Stimulated activated CD8-positive, alpha-beta memory T cell treated with anti-CD3 and anti-CD28 coated beads, Interleukin-4, amount 100 ng/mL, for 24 hours (primary cell): ENCODE data around the gene SCYGR3.
"Not testable (repeated sequence)": the region's sequence is repeated elsewhere in the genome, so short reads cannot be mapped to it uniquely, and the experiment has no call there.

ENCODE experiments used
- DNase-seq: peaks from one replicate; pipeline ENCODE4 v3.0.0-alpha.2; 2020; ENCODE audit warnings: low read depth

The SCYGR3 gene

DNA sequence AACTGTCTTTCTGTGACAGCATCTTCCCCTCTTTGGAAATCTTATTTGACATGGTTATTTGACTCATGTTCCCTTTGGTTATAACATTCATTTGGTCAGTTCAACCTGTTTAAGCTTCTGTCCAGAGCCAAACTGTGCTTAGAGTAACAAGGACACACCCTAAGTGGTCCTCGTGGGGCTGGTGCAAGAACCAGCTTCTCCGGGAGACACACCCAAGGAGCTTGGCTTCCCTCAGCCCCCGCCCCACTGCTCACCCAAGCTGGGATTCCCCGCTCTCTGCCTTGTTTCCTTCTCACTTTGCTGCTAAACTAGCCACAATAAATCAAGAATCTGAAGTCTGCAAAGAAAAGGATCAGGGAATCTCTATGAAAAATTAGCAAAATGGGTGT is 1.4 kb downstream of the SCYGR3 start:
- no peak for DNase-seq

DNA sequence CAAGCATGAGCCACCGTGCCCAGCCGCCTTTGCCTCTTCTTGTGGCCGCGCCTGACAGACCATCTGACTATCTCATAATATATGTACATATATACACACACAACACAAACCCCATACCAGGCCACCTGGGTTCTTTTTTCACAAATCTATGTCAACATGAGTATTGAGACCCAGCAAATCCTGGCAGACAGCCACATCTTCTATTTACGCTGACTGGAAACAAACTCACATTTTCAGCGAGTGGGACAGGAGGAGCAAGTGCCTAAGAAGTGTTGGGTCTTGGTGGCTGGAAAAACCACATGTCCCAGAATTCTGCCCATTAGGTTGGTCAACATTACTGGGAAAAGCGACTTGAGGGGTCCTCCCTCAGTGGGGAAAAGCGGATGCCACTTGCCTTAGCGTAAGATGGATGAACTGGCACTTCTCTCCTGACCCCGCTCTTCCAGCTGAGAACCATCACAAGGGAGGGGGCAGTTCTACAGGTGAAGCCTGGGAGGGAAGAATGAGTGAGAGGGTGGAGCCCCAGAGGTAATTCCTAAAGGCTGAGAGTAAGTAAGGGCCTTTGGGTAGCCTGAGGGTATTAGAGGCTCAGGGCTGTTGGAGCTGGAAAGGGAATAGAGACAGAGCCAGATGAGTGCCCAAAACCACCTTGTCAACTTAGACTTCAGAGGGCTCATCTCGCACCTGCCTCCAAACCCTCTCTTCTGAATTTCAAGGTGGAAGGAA is 1.9 kb downstream of the SCYGR3 start:
- no peak for DNase-seq

DNA sequence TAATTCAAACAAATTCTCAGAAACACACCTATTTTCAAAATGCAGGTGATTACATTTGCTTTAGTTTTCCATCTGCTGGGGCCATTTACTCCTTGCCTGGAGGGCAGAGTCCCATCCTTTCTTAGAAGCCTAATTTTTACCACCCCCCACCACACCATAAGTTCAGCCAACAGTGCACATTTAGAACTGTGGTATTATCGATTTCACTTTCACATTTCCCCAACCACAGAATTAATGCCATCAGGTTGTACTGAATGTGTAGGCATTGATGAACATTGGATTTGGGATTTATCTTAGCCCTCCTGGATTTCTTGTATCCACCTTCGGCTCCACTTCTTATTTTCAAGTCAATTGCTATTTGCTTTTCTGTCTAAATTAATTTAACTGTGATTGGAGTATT is 4.5 kb downstream of the SCYGR3 start:
- no peak for DNase-seq

DNA sequence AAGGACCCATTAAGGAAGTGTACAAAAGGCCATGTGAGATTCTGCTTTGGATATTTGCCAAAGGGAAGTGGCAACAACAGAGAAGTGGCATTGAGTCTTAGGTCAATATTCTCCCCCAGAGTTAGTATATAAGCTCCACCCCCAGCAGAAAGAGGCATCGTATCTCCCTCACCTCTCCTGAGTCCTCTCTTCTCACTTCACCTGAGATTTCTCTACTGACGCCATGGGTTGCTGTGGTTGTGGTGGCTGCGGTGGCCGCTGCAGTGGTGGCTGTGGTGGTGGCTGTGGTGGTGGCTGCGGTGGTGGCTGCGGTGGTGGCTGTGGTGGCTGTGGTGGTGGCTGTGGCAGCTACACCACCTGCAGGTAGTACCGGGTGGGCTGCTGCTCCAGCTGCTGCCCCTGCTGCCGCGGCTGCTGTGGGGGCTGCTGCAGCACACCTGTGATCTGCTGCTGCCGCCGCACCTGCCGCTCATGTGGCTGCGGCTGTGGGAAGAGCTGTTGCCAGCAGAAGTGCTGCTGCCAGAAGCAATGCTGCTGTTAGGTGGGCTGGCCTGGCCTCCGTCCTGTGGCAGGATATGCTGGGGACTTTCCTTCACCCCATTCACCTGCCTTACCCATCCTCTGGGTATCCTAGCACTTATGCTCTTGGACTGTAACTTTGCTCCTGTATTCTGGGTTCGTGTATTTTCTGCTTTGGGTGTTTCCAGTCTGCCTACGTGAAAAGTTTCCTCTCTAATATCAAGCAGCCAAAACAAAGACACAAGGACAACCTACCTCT is 5.9 kb downstream of the SCYGR3 start:
- no peak for DNase-seq

DNA sequence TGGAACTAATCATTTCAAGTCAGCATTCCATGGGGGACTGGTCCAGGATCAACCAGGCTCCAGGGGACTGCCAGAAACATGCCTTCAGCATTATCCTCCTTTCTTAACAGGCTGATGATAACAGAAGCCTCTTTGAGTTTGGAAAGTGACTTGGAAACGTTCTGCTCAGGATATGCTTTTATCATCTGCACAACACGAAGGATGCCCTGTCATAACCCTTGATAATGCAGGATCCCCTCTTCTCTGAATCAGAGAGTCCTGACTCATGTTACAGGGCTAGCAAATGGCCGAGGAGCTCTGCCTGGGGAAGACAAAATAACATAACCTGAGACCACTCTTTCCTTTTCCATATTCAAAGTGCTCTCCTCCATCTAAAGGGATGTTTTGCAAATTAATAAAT is 6.7 kb downstream of the SCYGR3 start:
- DNase-seq, result no peak

DNA sequence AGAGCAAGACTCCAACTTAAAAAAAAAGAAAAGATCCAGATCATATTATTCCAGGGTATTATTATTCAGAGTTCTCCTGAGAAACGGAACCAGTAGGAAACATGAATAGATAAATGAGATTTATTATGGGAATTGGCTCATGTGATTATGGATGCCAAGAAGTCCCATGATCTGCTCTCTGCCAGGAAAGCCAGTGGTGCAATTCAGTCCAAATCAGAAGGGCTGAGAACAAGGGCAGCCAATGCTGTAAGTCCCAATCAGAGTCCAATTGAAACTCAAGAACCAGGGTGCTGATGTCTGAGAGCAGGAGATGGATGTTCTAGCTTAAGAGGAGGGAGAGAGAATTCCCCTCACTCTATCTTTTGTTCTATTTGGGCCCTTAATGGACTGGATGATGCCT is 8.2 kb downstream of the SCYGR3 start:
- no peak for DNase-seq

DNA sequence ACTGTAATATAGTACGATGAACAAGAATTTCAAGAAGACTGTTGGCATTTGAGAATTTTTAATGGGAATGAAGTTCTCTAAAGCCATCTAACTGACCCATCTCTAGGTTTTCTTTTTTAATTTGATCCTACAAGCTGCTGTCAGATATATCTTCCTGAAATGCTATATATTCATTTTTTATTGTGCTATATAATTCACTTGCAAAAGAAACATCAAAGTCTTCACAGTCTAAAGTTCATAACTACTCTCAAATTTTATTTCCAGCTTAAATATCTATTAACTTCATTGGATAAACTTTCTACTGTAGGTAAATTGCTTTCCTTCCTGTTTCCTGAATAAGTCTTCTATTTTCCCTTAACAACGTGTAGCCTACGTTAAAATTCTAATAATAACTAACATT is 12.3 kb downstream of the SCYGR3 start:
- no peak for DNase-seq

DNA sequence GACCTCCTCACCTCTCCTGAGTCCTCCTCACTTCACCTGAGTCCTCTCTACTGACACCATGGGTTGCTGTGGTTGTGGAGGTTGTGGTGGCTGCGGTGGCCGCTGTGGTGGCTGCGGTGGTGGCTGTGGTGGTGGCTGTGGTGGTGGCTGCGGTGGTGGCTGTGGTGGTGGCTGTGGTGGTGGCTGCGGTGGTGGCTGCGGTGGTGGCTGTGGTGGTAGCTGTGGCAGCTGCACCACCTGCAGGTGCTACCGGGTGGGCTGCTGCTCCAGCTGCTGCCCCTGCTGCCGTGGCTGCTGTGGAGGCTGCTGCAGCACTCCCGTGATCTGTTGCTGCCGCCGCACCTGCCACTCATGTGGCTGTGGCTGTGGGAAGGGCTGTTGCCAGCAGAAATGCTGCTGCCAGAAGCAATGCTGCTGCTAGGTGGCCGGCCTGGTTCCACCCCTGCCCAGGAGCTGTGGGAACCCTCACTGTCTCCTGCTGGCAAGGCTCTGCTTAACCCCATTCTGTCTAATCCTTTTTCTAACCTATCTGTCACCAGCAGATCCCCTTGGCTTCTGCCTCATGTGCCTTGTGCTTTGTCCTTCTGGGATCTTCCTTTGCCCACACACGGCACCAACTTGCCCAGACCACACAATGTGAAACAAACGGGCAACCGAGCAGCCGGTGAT is 15.7 kb downstream of the SCYGR3 start, which contains the start of gene SCYGR2:
Gene SCYGR2, plus strand, starts transcription at position 59 of the 669 bp plus-strand sequence. Its CDS starts 0 bp downstream, at position 59.
- not testable (repeated sequence) for DNase-seq

DNA sequence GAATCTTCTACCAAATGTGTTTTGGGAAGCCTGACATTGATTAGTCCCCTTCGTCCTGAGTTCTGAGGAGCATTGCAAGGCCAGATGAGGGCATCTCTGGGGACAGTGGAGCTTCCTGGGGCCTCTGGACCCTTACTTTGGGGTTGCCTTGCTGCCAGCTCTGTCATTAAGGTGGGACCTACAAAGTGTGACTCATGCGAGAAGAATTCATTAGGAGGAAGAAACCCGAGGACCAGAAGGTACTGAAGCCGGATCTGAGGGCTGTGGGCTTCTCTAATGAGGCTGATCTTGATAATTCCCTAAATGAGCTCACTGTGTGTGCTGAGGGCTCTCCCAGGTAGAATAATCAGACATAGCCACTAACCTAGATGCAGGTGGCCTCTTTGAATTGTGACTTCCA is 16.6 kb downstream of the SCYGR3 start:
- DNase-seq, result no peak

DNA sequence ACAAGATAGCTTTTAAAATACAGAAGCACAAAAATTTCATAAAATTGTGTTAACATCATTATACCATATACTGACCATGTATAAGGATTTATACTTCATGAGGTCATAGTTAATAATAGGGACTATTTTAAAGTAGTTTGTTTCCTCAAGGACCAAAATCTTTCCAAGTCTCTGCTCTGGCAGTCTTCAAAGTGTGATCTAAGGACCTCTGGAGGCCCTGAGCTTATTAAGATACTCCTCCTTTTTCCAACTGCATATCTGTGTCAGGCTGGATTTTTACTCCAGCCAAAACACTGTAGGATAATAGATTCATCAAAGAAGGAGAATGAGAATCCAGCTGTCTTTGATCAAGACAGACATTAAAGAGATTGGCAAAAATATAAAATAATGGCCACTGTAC is 17.6 kb downstream of the SCYGR3 start:
- DNase-seq, result no peak

DNA sequence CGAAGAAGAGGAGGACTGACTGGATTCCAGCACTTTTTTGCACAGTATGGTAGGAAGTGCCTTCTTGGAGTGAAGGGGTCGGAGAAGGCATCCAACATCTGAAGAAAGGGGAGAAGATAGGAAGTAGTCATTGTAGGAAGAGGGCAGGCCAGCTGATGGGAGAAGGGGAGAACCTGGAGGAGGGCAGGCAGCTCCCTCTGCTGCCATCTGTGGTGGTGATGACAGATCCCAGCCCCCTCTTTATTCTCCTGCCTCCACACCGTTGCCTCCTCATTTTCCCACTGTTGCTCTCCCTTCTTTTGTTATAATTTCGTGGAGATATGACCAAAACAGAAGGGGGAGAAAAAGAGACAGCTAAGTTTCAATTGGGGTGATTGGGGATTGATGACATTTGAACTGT is 18.8 kb downstream of the SCYGR3 start:
- no peak for DNase-seq

DNA sequence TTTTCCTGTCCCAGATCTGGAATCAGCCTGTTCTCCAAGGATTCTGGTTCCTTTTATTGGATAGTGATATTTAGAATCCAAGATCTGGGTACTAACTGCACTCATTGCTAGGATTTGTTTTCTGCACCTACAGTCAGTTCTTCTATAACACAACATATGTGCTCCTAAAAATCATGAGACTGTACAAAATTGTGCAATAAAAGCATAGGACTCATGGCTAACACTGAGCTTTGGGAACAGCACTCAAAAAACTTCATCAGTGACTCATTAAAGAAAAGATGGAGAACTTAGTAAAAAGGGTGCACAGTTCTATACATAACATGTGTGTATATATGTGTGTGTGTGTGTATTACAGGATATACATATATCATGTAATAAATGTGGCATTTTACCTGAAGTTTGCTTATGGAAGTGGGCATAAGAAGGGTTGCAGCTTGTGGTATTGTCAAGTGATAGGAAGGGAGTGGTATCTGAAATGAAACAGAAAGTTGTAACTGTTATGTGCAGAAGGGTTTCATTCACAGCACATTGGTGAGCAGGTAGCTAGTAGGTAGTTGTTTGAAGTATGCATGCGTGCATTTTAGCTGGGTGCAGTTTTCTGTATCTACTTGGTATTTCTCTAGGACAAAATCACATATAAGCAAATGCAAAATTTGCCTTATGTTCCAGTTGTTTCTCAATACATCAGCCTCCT is 21.8 kb downstream of the SCYGR3 start:
- no peak for DNase-seq

DNA sequence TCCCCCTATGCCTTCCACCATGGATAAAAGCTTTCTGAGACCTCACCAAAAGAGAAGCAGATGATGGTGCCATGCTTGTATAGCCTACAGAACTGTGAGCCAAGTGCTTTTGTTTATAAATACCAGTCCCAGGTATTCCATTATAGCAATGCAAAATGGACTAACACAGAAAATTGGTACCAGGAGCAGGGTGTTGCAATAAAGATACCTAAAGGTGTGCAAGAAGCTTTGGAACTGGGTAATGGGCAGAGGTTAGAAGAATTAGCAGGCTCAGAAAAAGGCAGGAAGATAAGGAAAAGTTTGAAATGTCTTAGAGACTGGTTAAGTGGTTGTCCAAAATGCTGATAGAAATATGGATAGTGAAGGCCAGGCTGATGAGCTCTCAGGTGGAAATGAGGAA is 32.3 kb downstream of the SCYGR3 start:
- no peak for DNase-seq

DNA sequence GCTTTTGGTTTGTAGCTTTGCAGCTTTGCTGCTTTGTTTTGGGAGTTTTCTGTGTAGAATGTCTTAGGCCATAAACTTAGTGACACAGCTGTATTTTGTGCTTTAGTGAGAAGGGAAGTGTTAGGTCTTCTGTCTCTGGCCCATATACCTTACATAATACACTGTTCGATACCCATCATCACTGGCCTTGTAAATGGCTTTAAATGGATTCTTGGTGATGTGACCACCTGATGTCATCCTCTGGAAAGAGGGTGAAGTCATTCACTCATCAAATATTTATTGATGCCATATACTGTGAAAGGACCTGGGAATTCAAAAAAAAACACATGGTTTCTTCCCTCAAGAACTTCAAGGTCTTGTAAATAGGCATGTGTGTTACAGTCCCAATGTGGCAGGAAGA is 34.8 kb downstream of the SCYGR3 start:
- DNase-seq, result no peak

DNA sequence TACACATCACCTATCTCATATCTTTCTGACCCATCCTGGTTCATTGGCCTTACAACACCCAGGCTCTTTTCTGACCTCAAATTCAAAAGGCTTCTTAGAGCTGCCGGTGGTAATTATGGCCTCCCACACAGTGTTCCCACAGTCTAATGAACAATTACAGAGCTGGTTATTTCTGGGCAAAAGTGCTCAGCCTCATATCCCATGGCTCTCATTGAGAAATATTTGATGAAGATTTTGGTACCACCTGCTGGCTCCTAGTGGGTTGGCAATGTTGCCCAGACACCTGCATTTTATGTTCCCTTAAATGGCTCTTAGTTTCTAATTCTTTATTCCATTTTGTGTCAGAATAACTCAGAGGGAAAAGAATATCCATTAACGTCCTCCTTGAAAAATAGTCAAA is 36.0 kb downstream of the SCYGR3 start:
- DNase-seq, result no peak

DNA sequence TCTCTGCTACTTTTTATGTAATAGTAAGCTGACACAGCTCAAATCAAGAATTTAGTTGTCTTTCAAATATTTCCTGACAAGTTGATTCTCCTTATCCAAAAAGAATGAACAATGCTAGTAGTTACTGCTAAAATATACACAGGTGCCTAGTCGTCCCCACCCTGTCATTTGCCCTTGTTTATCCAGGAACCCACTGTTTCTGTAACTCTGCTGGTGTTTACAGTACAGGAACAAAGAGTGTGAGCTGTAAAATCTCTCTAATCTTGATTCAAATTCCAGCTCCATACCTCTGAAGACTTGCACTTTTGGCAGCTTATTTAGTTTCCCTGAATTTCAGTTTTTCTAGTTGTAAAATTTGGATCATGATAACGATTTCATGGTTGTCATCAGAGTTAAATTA is 37.1 kb downstream of the SCYGR3 start:
- no peak for DNase-seq

DNA sequence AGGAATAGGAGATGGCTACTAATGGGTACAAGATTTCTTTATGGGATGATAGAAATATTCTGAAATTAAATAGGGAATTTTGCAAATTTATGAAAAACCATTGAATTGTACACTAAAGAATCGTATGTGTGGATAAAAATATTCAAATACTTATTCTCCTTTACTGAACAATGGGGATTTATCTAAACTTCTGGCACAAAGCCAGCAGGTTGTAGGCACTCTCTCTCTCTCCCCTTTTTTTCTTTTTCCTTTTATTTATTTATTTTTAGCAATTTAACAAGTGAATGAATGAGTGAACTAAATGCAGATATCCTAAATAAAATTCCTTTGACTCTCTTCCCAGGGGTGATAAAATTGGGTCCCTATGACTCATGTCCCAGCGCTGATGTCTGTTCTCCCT is 37.8 kb downstream of the SCYGR3 start:
- DNase-seq, result no peak

DNA sequence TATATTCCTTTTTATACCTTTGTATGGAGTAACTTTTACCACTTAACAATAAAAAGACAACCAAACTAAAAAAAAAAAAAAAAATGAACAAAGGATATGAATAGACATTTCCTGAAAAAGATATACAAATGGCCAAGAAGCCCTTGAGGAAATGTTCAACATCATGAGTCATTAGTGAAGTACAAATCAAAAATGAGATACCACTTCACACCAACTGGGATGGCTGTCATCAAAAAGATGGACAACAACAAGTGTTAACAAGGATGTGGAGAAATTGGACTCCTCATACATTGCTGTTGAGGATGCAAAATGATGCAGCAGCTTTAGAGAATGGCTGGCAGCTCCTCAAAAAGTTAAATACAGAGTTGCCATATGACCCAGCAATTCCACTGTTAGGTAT is 38.5 kb downstream of the SCYGR3 start:
- DNase-seq, result no peak

DNA sequence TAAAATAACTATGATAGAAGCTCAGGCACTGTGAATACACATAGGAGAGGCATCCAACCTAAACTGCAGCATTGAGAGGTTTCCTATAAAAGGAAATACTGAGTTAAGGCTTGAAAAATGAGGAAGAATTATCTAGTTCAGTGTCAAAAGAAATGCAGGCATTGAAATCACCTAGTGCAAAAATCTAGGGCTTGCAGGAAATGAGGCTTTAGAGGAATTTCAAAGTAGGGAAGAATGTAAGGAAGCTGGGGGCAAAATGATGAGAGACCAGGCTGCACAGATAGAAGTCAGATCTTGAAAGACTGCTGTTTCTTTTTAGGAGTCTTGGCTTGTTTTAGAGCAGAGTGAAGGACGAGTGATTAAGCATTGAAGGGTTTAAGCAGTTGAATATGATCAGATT is 44.0 kb downstream of the SCYGR3 start:
- no peak for DNase-seq

DNA sequence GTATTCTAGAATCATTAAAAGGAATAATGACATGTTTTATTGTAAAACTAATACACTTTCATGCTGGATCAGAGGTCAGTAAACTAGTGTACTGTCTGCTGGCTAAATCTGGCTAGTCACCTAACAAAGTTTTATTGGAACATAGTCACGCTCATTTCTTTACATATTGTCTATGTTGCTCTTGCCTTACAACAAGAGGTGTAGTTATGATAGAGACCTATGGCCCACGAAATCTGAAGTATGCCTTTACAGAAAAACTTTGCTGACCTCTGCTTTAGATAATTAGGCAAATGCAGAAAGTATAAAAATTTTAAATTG is 45.8 kb downstream of the SCYGR3 start:
- DNase-seq, result no peak

DNA sequence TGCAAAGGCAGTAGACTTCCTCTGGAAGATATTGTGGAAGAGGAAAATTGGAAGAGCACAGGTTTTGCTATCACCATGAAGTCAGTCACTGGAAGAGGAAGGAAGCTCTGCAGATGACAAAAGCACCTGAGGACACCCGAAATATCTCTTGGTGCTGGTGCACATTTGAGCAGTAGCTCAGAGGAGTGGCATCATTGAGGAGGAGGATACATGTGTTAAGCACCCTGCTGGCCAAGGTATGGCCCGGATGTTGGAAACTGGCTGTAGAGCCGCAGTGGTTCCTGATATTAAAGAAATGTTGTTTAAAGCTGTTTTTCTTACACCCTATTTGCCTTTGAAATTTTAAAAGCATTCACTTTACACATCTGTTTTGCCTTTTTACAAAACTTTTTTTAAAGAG is 48.6 kb downstream of the SCYGR3 start:
- no peak for DNase-seq

DNA sequence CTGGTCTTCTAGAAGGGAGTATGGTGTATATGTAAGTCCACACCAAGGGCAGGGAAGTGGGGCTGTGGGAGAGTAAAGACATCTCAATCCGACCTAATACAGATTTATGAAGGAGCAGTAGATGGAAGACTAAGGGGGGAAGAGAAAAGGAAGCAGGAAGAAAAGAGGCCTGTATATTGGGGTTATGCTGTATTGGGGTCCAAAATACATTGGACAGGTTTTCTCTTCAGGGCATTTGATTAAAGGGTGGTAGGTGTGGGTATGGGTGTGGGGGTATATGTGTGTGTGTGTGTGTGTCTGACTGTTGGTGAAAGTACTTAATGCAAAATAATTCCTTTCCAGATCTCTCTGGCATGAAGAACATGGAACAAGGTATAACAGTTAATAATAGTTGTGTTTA is 49.6 kb downstream of the SCYGR3 start:
- DNase-seq, result no peak
